HepG2 (cell line): Measurements from ENCODE around the gene SOCS1. TPM values are rescaled to one million over a fixed set of nuclear protein-coding genes. Genes with fewer than 3 reads are reported as not detected.

Experiments
- ATAC-seq: fragments of 200-7000 bp; cut with Tn5 transposase; 3 replicates; pipeline ENCODE4 v1.9.1; 2020; ENCODE audit warnings: mild to moderate bottlenecking, moderate library complexity
- BruUV-seq: library from RNA; stranded (reverse); fragments of 400-500 nt; replicated peaks from 2 replicates; lab custom pipeline; 2021; lab: Mats Ljungman, UMichigan
- CTCF ChIA-PET: fragments of 300-600 bp; formaldehyde crosslinking; extraction: SDS; loops from one replicate; lab custom pipeline; 2021; ENCODE audit warnings: low total read pairs, inconsistent platforms, low intra/inter-chr PET ratio; lab: Yijun Ruan, JAX
- POLR2A ChIA-PET: fragments of 350-600 bp; sonication (Branson Sonifier 250); formaldehyde crosslinking; loops from one replicate; lab custom pipeline; 2020; ENCODE audit warnings: antibody characterized with exemption, inconsistent platforms; lab: Yijun Ruan, JAX
- DNase-seq: peaks from one replicate; pipeline ENCODE4 v3.0.0-alpha.2; 2015; ENCODE audit warnings: low spot score
- FAIRE-seq: peaks from 3 replicates; lab custom pipeline; 2011; peaks lifted over from hg19 to GRCh38; lab: Jason Lieb, UNC
- H2AFZ ChIP-seq: one replicate; pipeline ENCODE4 v1.6.1; 2011; ENCODE audit warnings: low read length, inconsistent platforms
- H3K27ac ChIP-seq: fragments of 300-600 bp; 3 replicates; pipeline ENCODE4 v1.8.0; 2011; ENCODE audit warnings: mixed run types, mild to moderate bottlenecking, mixed read lengths, low read length, inconsistent platforms; ENCODE audit not compliant: insufficient read depth; ENCODE audit errors: extremely low read length
- H3K27me3 ChIP-seq, 2 experiments: fragments of 200-600 bp in 1 of 2; 2 replicates in 1 of 2; 3 replicates in 1 of 2; pipeline versions ENCODE4 v1.6.0 to v1.8.0; 2011; ENCODE audit warnings: low read length in 2 of 2, mild to moderate bottlenecking in 2 of 2, moderate library complexity in 2 of 2, inconsistent platforms in 1 of 2; ENCODE audit not compliant: insufficient read depth in 2 of 2, control insufficient read depth in 1 of 2
- H3K36me3 ChIP-seq, 2 experiments: fragments of 200-600 bp in 1 of 2; replicated peaks in 1 of 2; 2 replicates in 1 of 2; 3 replicates in 1 of 2; pipeline versions ENCODE4 v1.5.1 to v1.8.0; 2011; ENCODE audit warnings: low read length in 2 of 2, inconsistent platforms in 1 of 2; ENCODE audit not compliant: insufficient read depth in 2 of 2, control insufficient read depth in 1 of 2
- H3K4me1 ChIP-seq: 2 replicates; pipeline ENCODE4 v1.5.1; 2012; ENCODE audit warnings: low read length, inconsistent platforms; ENCODE audit not compliant: insufficient read depth
- H3K4me2 ChIP-seq: 2 replicates; pipeline ENCODE4 v1.6.0; 2011; ENCODE audit warnings: low read depth, low read length, inconsistent platforms
- H3K4me3 ChIP-seq, 3 experiments: fragments of 200-600 bp in 1 of 3; sonication (generic), shearing (Covaris generic) in 1 of 3; replicated peaks in 1 of 3; 2 replicates each; pipeline ENCODE4 v1.5.1; 2011 to 2016; ENCODE audit warnings: low read length in 3 of 3, inconsistent platforms in 2 of 3, low read depth in 2 of 3, mild to moderate bottlenecking in 2 of 3, control low read depth in 1 of 3, mixed read lengths in 1 of 3; ENCODE audit not compliant: insufficient read depth in 1 of 3
- H3K79me2 ChIP-seq: one replicate; pipeline ENCODE4 v1.6.1; 2011; ENCODE audit warnings: low read length, inconsistent platforms; ENCODE audit not compliant: insufficient read depth
- H3K9ac ChIP-seq: 2 replicates; pipeline ENCODE4 v1.6.0; 2011; ENCODE audit warnings: mild to moderate bottlenecking, low read depth, low read length, inconsistent platforms; ENCODE audit not compliant: insufficient read depth
- H3K9me3 ChIP-seq: 2 replicates; pipeline ENCODE4 v1.5.1; 2012; ENCODE audit warnings: mild to moderate bottlenecking, low read length
- H4K20me1 ChIP-seq: 2 replicates; pipeline ENCODE4 v1.6.0; 2011; ENCODE audit warnings: inconsistent platforms, mild to moderate bottlenecking, low read length, moderate library complexity; ENCODE audit not compliant: insufficient read depth
- HNF1A ChIP-seq, 2 experiments: sonication (generic) in 1 of 2; formaldehyde crosslinking in 1 of 2; IDR thresholded peaks; 2 replicates each; pipeline versions ENCODE4 v1.4.0 to v1.6.1; 2016 to 2020; ENCODE audit warnings: borderline replicate concordance in 1 of 2, low read depth in 1 of 2, mild to moderate bottlenecking in 1 of 2, missing genetic modification reagents in 1 of 2
- HNRNPH1 ChIP-seq: fragments of 200-400 bp; formaldehyde crosslinking; optimal IDR thresholded peaks from 2 replicates; pipeline ENCODE3; 2017; ENCODE audit warnings: mild to moderate bottlenecking, low read depth, low read length
- MYNN ChIP-seq: sonication (generic); formaldehyde crosslinking; IDR thresholded peaks from 2 replicates; pipeline ENCODE4 v1.4.0; 2020; ENCODE audit warnings: mild to moderate bottlenecking, low read depth, missing genetic modification reagents
- NFYB ChIP-seq: sonication (generic); formaldehyde crosslinking; IDR thresholded peaks from 2 replicates; pipeline ENCODE4 v1.4.0; 2020; ENCODE audit warnings: missing genetic modification reagents
- WGBS: methylation state at CpG from one replicate; pipeline ENCODE4 v1.1.6; 2017; ENCODE audit warnings: low lambda C conversion rate; 5-methylcytosine and 5-hydroxymethylcytosine counted together
- in situ Hi-C: cut with HindIII; loops from 2 replicates; pipeline ENCODE4 v1.10.0; 2017; ENCODE audit warnings: low pct_unique_long_range_greater_than_20kb; ENCODE audit not compliant: extremely low pct_ligation_motif_present
- intact Hi-C: fragments of 100-400 bp; cut with micrococcal nuclease; formaldehyde crosslinking; loops from one replicate; pipeline ENCODE4 v1.10.0; 2022; ENCODE audit not compliant: unreplicated experiment
- polyA plus RNA-seq, 8 experiments: library from polyadenylated mRNA; depleted of rRNA in 3 of 8; stranded (reverse) in 7 of 8; unstranded in 1 of 8; fragments of >200 nt; fragmentation: Illumina TruSeq in 4 of 8; extraction: Trizol in 4 of 8; gene quantifications; 2 replicates each; pipeline versions ENCODE4 v1.2.1 to v1.2.3, GENCODE V29; 2011 to 2016; ENCODE audit warnings: low read depth in 4 of 8, missing spikeins in 1 of 8, mixed read lengths in 1 of 8; ENCODE audit not compliant: insufficient read depth in 1 of 8
- total RNA-seq, 5 experiments: library from RNA; depleted of rRNA; stranded (reverse); fragments of >200 nt; fragmentation: Illumina TruSeq; extraction: Trizol; gene quantifications; 2 replicates each; pipeline ENCODE4 v1.2.3, GENCODE V29; 2016; ENCODE audit warnings: low read depth in 1 of 5
- TF ChIP-seq, protein P1 (sequence below): IDR thresholded peaks from 2 replicates; pipeline ENCODE4 v1.6.1; 2016; ENCODE audit warnings: control low read depth

The SOCS1 gene
- total and polyA plus RNA-seq, 2 of the 13 experiments (the other 11 are each of a cell fraction or from before 2014, with no cell fraction given): 5.3 to 6.3 TPM

GRCh38 chr16:11238272-11239202 is 17.5 kb downstream of the SOCS1 start (continued):
- TF ChIP-seq, protein P1, sequence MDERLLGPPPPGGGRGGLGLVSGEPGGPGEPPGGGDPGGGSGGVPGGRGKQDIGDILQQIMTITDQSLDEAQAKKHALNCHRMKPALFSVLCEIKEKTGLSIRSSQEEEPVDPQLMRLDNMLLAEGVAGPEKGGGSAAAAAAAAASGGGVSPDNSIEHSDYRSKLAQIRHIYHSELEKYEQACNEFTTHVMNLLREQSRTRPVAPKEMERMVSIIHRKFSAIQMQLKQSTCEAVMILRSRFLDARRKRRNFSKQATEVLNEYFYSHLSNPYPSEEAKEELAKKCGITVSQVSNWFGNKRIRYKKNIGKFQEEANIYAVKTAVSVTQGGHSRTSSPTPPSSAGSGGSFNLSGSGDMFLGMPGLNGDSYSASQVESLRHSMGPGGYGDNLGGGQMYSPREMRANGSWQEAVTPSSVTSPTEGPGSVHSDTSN: peak; percentile 74
- TF ChIP-seq MYNN (CRISPR knock-in tag): no peak
- TF ChIP-seq NFYB (CRISPR knock-in tag): peak; percentile 44

DNA sequence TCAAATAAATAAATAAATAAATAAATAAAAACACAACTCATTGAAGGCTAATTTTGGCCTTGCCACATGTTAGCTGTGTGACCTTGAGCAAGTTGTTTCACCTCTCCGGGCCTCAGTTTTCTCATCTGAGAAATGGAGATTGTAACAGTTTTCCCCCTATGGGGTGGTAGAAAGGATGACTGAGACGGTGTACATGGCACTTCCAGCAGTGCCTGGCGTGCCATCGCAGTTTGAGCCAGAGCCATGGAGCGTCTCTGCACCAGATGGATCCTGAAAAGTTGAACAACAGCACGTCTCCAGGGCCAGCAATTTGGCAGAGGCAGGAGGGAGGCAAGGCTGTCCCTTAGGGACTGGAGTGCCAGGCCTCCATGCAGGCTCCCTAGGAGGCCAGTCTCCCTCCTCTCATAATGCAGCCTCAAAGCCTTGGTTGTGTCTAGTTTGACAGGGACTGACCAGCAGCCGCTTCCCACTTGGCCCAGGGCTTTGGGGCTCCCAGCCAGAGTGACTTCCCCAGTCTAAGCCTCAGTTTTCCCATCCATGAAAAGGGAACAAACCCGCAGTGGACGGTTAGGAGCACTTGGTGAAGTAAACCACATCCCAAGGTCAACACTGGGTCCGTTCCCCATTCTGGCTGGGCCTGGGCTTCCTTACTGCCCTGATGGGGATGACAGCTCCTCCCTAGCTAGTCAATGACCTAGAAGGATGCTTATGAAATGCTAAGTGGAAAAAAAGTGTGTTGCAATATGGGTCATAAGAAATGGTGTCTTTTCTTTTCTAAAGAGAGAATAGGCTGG is 19.3 kb downstream of the SOCS1 start:
- Histone ChIP-seq H3K36me3 (no peaks in the 10 kb centered on the region), H4K20me1 (no peaks in the 10 kb centered on the region), H3K4me2 (no peak overlapping the region), H3K27ac (no peak overlapping the region), H3K79me2 (no peaks in the 10 kb centered on the region), H3K9ac (no peak overlapping the region), H2AFZ (no peak overlapping the region), H3K4me1 (peaks cover 38% of the 10 kb centered on the region), H3K27me3 (peaks cover 2 to 21% of the 10 kb centered on the region in 2 experiments; a peak in 3 of 5 replicates), H3K9me3 (no peaks in the 10 kb centered on the region), H3K4me3 (no peak overlapping the region)
- FAIRE-seq: no peak
- ChIA-PET CTCF (no interaction called here), POLR2A (interaction anchor here (1.5 to 2.7 kb wide), 2 partner anchors 15 to 19 kb away, joined by 4 to 20 read pairs; partner anchors contain the start of gene SOCS1)
- in situ Hi-C loops (no loop called here), intact Hi-C loops (no loop called here)
- no TSS peak for BruUV-seq
- DNase-seq: no peak
- 59% methylated on average over 10 of the region's 10 CpGs for WGBS
- ATAC-seq: no peak
- no peak for TF ChIP-seq HNRNPH1
- TF ChIP-seq HNF1A (IDR thresholded peaks at IDR 0.05; ENCODE audit: low read depth): no peak
- TF ChIP-seq HNF1A (CRISPR knock-in tag; IDR thresholded peaks at IDR 0.05; ENCODE audit: borderline replicate concordance): 0 out of 2 replicates have a peak, but pooled peaks have one; percentile 16
